Measurements from ENCODE around the gene COPS6. TPM values are rescaled to one million over a fixed set of nuclear protein-coding genes. Genes with fewer than 3 reads are reported as not detected.

Gene COPS6
- total and polyA plus RNA-seq, 7 donors, result 58.4 to 91.3 (median 80.2) TPM

GRCh38 chr7:100122568-100122967 lies 33.8 kb downstream of the COPS6 start:
- H3K36me3 ChIP-seq, result peaks cover 0 to 12% (median 0%) of the 10 kb centered on the region in 4 donors
- DNase-seq, result no peak
- no peaks in the 10 kb centered on the region for H3K27me3 ChIP-seq
- H3K4me3 ChIP-seq, result no peak overlapping the region
- H3K27ac ChIP-seq, result peak overlapping the region in 1 of 4 donors; percentile 8
- TF ChIP-seq CTCF (IDR thresholded peaks at IDR 0.05) (no peak), POLR2AphosphoS5 (IDR thresholded peaks at IDR 0.05) (no peak), EP300 (IDR thresholded peaks at IDR 0.05) (no peak), POLR2A (IDR thresholded peaks at IDR 0.05) (no peak)
- no peaks in the 10 kb centered on the region for H3K9me3 ChIP-seq
- 95 to 100% methylated on average over 1 of the region's 1 CpG for WGBS, 2 donors
- H3K4me1 ChIP-seq, result peaks cover 0 to 38% (median 26%) of the 10 kb centered on the region in 4 donors
- intact Hi-C loops (cut with DNase I), result no loop called here

GRCh38 chr7:100124301-100125230 lies 35.8 kb downstream of the COPS6 start:
- 52 to 72% methylated on average over 4 of the region's 4 CpGs for WGBS, 2 donors
- intact Hi-C loops (cut with DNase I), result loop anchor here (5.0 kb wide), 2 partner anchors 132 to 207 kb away; partner anchors contain the start of gene TRIM4
- Histone ChIP-seq H3K4me1 (peaks cover 0 to 39% (median 26%) of the 10 kb centered on the region in 4 donors), H3K36me3 (peaks cover 0 to 12% (median 0%) of the 10 kb centered on the region in 4 donors), H3K27ac (peak overlapping the region in 1 of 4 donors; percentile 29), H3K9me3 (no peaks in the 10 kb centered on the region), H3K27me3 (no peaks in the 10 kb centered on the region), H3K4me3 (no peak overlapping the region)
- no peak for DNase-seq
- TF ChIP-seq EP300 (IDR thresholded peaks at IDR 0.05) (no peak), POLR2AphosphoS5 (IDR thresholded peaks at IDR 0.05) (no peak), CTCF (IDR thresholded peaks at IDR 0.05) (no peak), POLR2A (IDR thresholded peaks at IDR 0.05) (no peak)

GRCh38 chr7:100126239-100126930 lies 37.6 kb downstream of the COPS6 start:
- WGBS, 2 donors, result 3 to 11% methylated on average over 29 of the region's 29 CpGs
- TF ChIP-seq CTCF (IDR thresholded peaks at IDR 0.05) (no peak), EP300 (IDR thresholded peaks at IDR 0.05) (no peak), POLR2A (IDR thresholded peaks at IDR 0.05) (no peak), POLR2AphosphoS5 (IDR thresholded peaks at IDR 0.05) (no peak)
- intact Hi-C loops (cut with DNase I), result loop anchor here (2.0 to 5.0 kb wide), 4 partner anchors 26 to 209 kb away; partner anchors contain the start of genes AP4M1, COPS6, MCM7 and TRIM4
- Histone ChIP-seq H3K36me3 (peaks cover 0 to 12% (median 0%) of the 10 kb centered on the region in 4 donors), H3K4me1 (peaks cover 0 to 33% (median 21%) of the 10 kb centered on the region in 4 donors), H3K27ac (peak overlapping the region; percentile 91 to 95 (median 94)), H3K9me3 (no peaks in the 10 kb centered on the region), H3K27me3 (no peaks in the 10 kb centered on the region), H3K4me3 (peak overlapping the region; percentile 64 to 88 (median 80))
- DNase-seq, result no peak

- H3K27me3 ChIP-seq, result no peaks in the 10 kb centered on the region
Measured at GRCh38 chr7:100126931-100127865, 38.4 kb downstream of the COPS6 start, which contains the start of gene MBLAC1. MBLAC1 (plus strand) TSS chr7:100126967; CDS start chr7:100127396, 429 bp downstream.

More at GRCh38 chr7:100126931-100127865, 38.4 kb downstream of the COPS6 start, which contains the start of gene MBLAC1:
- intact Hi-C loops (cut with DNase I), result loop anchor here (2.0 to 5.0 kb wide), 4 partner anchors 26 to 210 kb away; partner anchors contain the start of genes AP4M1, COPS6, MCM7 and TRIM4
- H3K27ac ChIP-seq, result peak within 1 kb of the TSS; percentile 91 to 95 (median 94)
- H3K36me3 ChIP-seq, result peaks cover 0 to 12% (median 0%) of the 10 kb centered on the region in 4 donors
- peak; percentile 94 for DNase-seq
- no peaks in the 10 kb centered on the region for H3K9me3 ChIP-seq
- peaks cover 0 to 33% (median 22%) of the 10 kb centered on the region in 4 donors for H3K4me1 ChIP-seq
- 0% methylated on average over 85 of the region's 85 CpGs for WGBS, 2 donors
- peak within 1 kb of the TSS; percentile 64 to 88 (median 80) for H3K4me3 ChIP-seq
- TF ChIP-seq EP300 (IDR thresholded peaks at IDR 0.05) (no peak), POLR2A (IDR thresholded peaks at IDR 0.05) (peak; percentile 13 to 81), CTCF (IDR thresholded peaks at IDR 0.05) (no peak), POLR2AphosphoS5 (IDR thresholded peaks at IDR 0.05) (peak; percentile 44 to 91 (median 76))
